GM21367 (cell line): ENCODE results near the gene MRPS7.
A peak's percentile ranks its signal among the peaks of the same experiment; 100 is the strongest.
"Not testable (repeated sequence)": the region's sequence is repeated elsewhere in the genome, so short reads cannot be mapped to it uniquely, and the experiment has no call there.

Experiments
- ATAC-seq: cut with Tn5 transposase; IDR thresholded peaks from one replicate; pipeline ENCODE4 v1.9.1; 2021; ENCODE audit not compliant: unreplicated experiment

MRPS7 gene

DNA sequence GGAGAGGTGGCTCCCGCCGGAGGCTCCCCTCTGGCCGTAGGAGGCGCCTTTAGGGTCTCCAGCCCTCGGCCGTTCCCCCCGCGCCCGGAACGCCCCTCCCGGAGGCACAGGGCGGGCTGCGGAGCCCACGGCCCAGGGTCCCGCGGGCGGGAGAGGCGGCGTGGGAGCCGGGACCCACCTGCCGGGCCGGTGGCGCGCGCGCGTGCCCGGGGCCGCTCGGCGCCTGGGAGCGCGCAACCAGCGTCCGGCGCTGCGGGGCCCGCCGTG, 9.2 kb downstream of the MRPS7 start, which contains the start of gene MIF4GD:
Gene MIF4GD (minus strand): TSS at position 266 of the 267 bp plus-strand sequence. CDS start 1,036 bp downstream, outside the sequence.
- ATAC-seq = no peak

DNA sequence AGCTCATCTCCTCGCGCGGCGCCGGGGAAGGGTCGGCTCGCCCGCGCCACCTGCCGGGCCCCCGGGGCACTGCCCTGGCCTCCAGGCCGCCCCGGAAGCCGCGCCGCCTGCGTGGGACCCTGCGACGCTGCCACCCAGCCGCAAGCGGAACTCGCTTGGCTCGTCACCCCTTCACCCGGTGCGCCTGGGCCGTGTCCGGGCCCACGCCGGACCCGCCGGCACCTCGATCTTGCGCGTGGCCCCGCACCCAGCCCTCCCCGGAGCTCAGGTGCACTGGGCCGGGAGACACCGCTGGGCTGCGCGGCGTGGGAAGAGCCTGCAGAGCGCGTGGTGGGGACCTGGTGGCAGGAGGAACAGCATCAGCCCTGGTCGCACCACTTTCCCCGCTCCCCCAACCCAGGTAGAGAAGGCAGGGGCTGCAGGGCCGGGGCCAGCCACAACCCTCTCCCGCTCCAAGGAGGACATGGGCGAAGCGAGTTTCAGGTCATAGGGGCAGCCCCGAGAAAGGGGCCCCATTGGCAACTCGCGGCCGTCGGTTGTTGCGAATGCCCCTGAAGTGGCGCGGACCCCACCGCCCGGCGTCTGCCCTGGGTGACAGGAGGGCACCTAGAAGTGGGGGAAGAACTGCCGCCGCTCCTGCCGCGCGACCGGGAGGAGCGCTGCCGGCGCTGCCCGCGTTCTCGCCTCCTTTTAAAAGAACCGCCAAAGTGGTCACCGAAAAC, 9.7 kb downstream of the MRPS7 start:
- ATAC-seq = peak; percentile 50

DNA sequence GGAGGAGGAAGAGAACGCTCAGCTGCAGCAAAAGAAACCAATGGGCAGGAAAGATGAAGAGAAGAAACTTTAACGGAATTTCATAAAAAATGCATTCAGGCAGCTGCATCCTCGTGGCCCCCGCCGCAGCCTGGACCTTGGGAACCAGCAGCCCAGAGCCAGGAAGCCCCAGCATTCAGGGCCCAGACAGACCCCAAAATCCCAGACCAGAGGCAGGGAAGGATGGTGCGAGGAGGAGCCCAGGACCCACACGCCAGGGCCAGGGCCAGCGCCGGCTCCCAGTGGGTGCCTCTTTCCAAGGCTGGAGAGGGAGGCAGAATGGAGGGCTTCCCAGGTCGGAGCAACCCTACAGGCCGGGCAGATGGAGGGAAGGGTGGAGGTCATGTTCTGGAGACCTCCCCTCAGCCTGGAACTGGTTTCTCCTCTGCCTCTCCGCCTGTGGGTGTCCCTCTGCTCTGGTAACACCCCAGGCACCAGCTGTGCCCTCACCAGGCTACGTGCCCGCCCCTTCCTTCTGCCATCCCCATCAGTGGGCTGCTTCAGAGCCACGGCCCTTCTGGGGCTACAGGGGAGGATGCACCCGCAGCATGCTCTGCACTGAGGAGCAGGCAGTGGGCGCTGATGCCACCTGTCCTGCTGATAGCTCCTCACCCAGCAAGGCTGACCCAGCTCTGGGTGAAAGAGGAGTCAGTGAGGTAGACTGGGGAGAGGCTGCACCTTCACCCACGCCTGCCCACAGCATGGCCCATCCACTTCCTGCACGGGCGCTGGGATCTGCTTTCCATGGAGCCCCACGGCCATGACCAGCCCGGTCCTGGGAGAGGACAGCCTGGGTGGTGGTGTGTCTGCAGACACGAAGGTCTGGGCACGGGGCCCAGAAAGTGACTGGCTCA, 10.5 kb downstream of the MRPS7 start:
- no peak for ATAC-seq

DNA sequence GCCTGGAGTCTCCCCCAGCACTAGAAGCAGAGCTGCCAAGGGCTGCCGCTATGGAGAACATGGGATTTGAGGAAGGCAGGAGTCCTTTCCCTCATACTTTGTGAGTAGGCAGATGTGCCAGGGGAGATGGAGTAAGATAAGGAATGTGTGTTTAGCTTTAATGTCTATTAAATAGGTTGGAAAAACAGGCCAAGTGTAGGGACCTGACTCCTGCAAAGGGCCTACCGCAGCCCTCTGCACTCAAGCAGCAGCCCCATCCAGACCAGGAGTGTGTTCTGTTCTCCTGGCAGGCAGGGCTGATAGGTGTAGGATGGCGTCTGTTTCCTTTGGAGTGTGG, 11.1 kb downstream of the MRPS7 start:
- no peak for ATAC-seq

DNA sequence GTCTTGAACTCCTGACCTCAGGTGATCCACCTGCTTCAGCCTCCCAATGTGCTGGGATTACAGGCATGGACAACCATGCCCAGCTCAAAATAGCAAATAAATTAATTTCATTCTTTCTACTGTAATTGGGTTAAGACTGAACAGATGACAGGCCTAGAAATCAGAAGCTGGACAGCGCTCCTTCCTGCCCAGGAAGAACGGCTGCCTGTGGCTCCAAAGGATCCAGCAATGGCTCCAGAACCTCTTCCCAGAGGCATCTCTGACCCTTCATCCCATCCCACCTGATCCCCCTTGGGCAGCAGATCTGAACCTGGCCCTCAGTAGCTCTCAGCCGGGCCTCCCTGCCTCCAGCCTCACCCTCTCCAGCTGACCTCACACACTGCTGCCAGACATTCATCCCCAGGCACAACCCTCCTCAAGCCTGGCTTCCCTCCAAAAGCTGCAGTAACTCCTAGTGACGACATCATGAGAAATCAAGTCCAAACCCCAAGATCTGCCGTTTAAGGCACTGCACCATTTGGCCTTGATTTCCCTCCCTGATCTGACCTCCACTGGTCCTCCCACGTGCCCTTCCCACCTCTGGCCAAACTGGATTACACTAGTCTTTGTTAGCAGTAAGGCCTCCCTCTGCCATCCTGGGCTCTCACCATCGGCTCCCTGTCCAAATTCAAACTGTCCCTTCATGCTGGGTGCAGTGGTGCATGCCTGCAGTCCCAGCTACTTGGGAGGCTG, 12.5 kb downstream of the MRPS7 start:
- no peak for ATAC-seq

DNA sequence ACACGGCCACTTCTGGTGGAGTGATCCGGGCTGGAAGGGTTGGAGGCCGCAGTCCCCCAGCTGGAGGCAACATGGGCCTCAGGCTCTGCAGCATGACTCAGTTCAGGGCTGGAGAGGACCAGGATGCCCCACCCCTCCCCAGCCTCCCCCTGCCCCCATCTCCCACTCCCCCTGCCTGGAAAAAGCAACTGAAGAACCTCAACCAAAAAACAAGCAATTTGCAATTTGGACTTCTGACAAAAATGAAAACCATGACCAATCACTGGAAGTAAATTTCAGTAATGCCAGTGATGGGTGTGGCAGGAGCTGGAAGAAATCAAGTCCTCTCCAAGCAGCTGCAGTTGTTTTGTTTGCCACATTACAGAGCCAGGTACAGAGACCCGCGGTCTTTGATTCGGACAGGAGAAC, 16.0 kb downstream of the MRPS7 start:
- ATAC-seq = no peak

DNA sequence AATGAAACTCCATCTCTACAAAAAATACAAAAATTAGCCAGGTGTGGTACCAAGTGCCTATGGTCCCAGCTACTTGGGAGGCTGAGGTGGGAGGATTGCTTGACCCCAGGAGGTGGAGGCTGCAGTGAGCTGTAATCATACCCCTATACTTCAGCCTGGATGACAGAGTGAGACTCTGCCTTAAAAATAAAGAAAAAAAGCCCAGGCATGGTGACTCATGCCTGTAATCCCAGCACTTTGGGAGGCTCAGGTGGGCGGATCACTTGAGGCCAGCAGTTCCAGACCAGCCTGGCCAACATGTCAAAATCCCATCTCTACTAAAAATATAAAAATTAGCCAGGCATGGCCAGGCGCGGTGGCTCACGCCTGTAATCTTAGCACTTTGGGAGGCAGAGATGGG, 18.5 kb downstream of the MRPS7 start:
- not testable (repeated sequence) for ATAC-seq

DNA sequence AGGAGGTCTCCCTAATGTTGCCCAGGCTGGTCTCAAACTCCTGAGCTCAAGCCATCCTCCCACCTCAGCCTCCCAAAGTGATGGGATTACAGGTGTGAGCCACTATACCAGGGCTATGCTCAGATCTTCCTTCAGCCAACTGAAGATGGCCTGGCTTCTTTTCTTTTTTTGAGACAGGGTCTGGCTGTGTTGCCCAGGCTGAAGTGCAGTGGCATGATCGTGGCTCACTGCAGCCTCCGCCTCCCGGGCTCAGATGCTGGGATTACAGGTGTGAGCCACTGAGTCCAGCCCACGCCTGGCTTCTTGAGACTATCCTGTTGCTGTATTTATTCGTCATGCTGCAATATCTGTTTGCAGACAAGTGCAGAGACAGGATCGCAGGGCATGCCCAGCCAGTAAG, 23.4 kb downstream of the MRPS7 start:
- ATAC-seq = no peak

DNA sequence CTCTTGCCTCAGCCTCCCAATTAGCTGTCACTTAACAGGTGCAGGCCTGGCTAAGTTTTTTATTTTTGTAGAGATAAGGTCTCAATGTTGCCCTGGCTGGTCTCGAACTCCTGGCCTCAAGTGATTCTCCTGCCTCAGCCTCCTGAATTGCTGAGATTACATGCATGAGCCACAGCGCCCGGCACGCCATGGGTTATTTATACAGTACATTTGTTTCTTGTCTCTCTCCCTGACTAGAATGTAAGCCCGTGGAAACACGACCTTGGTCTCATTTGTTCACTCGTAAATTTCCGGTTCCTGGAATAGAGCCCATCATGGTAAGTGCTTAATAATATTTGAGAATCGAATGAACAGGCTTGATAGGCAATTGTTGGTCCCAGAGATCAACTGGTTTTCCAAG, 25.5 kb downstream of the MRPS7 start:
- no peak for ATAC-seq

DNA sequence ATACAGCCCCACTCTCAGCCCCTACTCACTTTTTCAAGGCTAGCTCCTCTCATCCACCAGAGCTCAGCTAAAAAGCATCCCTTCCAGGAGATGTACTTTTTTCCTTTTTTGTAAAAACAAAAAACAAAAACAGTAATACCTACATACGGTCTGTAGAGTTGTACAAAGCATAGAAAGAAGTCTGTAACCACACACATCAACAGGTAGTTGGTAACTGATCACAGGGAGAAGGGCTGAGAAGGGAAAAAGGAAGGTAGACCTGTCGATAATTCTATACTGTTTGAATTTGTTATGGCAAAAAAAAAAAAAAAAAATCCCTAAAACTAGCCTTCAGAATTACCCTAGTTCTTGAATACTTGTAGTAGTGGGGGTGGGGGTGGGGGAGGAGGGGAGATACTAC, 26.7 kb downstream of the MRPS7 start:
- ATAC-seq = no peak

DNA sequence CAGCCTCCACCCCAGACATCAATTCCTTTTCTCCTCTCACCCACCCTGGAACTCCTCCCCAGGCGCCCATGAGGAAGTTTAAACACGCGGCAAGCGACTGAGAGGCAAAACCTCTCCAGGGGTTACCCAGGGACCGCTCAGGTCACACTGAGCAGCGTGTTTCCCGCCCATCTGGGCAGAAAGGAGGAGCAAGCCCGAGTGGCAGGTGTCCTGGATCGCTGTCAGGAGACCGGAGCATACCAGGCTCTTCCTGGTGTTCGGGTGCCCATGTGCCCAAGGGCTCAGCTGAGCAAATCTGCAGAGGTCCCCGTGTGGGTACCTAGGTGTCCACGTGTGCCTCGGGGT, 27.1 kb downstream of the MRPS7 start:
- ATAC-seq = peak; percentile 13

DNA sequence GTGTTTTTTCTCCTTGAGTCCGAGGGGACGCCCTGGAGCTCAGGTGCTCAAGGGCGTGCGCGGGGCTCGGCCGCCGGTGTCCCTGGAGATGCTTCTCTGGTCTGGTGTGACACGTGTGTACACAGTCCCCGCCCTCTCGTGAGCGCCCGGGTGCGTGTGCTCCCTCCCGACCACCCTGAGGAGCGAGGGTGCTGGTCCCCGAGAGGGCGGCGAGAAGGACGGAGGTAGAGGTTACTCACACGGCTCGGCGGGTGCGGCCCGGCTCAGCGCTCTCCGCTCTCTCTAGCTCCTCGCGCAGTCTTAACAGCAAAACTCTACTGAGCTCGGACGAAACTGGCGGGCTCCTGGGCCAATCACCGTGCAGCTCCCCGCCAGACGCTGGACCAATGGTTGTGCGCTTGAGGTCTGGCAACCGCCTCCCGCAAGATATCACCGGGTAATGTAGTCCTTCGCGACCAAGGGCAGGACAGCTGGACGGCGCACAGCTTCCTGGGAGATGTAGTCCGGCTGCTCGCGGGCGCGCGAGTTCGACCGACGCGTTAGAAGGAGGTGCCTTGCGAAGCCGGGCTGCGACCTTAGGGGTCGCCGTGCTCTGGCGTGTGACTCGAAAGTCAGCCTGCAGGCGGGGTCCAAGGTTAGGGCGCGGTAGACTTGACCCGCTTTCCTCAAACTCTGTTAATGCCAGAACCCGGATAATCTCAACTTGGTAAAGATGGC, 27.6 kb downstream of the MRPS7 start, which contains the start of gene SLC25A19:
Gene SLC25A19 (minus strand): TSS at position 319 of the 717 bp plus-strand sequence. CDS start 2,669 bp downstream, outside the sequence.
- peak; percentile 73 for ATAC-seq

DNA sequence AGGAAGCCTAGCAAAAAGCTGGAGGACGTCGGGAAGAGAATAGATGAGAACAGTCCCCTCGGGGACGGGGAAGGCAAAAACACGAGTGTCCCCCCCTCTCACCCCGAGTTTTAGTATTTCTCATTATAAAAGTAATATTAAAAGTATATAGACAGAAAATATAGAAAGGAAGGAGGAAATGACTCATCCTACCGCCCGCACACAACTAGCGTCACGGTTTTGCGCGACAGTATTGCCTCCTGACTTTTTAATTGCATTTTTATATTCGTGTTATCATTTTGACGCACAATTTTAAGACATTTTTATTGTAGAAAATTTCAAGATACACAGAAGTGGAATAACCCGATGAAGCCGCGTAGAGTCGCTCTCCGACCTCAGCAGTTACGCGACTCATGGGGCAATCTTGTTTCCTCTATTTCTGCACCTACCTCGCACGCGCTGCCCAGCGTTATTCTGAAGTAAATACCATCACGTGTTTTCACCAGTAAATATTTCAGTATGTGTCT, 28.2 kb downstream of the MRPS7 start:
- ATAC-seq = peak; percentile 16

DNA sequence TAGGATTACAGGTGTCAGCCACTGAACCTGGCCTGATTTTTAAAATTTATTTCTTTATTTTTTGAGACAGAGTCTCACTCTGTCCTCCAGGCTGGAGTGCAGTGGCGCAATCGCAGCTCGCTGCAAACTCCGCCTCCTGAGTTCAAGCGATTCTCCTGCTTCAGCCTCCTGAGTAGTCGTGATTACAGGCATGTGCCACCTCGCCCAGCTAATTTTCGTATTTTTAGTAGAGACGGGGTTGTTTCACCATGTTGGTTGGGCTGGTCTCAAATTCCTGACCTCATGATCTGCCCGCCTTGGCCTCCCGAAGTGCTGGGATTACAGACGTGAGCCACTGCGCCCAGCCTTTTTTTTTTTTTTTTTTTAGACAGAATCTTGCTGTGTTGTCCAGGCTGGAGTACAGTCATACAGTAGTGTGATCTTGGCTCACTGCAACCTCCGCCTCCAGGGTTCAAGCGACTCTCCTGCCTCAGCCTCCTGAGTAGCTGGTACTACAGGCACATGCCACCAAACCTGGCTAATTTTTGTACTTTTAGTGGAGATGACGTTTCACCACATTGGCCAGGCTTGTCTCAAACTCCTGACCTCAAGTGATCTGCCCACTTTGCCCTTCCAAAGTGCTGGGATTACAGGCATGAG, 31.2 kb downstream of the MRPS7 start:
- not testable (repeated sequence) for ATAC-seq

DNA sequence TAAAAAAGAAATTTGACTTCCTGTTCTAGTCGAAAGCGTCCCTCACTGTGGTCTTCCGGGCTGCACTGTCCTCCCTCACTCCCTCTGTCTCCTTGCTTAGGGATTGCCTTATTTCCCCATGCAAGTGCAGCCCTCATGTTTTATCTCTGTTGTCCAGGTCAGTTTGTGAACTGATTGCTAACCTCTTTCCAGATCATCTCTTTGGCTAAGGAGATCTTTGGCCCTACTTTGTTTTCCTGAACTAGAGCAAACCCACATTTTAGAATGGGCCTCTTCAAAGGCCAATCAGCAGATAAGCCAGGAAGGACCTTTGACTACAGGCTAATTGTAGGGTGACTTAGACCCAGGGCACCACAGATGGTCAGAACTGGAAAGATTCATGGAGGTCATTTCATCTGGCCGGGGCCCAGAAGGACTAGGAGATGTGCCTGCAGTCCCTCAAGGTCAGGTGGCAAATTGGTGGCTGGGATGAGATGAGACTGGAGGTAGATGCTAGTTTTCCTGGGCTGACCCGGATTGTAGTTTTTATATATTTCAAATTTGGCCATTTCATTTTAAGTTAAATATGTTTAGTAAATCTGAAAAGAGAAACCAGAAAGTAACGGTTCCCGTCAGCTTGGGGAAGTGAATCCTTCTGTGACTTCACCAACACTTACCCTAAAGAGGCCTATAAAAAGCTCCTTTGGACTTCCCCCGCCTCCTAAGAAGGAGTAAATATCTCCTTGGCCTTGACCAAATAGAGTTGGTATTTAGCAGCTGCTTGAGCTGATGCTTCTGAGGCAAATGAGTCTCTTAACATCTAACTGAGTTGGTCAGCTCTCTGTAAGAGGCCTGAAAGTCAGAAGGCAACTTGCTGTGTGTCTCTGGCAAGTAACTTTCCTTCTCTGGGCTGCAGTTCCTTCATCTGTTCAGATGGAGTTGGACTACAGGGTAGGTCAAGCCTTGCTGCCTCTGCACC, 33.8 kb downstream of the MRPS7 start:
- peak; percentile 51 for ATAC-seq

DNA sequence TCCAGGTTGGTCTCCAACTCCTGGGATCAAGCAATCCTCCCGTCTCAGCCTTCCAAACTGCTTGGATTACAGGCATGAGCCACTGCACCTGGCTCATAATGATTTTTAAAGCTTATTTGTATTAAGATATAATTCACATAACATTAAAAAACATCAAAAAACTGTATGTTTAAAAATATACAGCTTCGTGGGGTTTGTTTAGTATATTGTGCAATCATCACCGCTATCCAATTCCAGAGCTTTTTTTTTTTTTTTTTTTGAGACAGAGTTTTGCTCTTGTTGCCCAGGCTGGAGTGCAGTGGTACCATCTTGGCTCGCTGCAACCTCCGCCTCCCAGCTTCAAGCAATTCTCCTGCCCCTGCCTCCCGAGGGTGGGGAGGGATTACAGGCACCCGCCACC, 38.6 kb downstream of the MRPS7 start:
- no peak for ATAC-seq

DNA sequence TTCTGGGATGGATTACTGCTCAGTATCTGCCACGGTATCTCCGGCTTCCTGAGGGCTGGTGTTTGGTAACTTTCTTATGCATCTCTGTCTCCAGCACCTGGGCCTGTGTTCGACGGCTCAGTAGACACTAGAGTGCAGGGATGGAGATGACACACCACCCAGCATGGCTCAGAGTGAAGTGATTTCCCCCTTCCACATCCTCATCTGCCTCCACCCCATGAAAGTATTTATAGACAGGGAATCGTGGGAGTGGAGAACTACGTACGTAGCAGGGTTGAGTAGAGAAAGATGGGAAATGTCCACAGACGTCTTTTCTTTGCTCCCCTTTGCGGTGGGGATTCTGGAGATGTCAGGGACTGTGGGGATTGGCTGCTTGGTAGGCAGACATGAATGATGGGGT, 39.4 kb downstream of the MRPS7 start:
- no peak for ATAC-seq

DNA sequence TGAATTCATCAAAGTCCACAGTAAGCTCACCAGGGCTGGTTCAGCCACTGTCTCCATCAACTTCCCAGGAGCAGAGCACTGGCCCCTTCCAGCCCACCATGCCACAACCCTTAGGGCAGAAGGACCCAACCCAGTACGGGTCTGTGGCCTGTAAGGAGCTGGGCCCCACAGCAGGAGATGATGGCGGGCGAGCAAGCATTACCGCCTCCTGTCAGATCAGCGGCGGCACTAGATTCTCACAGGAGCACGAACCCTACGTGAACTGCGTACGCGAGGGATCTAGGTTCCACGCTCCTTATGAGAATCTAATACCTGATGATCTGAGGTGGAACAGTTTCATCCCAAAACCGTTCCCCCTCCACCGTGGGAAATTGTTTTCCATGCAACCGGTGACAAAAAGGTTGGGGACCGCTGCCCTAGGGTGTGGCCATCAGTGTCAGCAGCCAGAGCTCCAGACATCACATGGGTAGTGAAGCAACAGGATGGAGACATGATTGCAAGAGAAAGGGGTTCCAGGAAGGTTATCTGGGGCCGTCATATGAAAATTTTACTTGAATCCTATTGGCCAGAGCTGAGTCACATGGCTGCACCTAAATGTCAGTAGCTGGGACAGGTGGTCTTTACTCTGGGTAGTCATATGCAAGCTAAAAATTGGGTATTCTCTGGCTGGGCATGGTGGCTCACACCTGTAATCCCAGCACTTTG, 40.0 kb downstream of the MRPS7 start:
- no peak for ATAC-seq
